HG02938 (cell line): ENCODE results near the gene PPP1R12A.
"Not testable (repeated sequence)": the region's sequence is repeated elsewhere in the genome, so short reads cannot be mapped to it uniquely, and the experiment has no call there.

Source experiments
- ATAC-seq: cut with Tn5 transposase; IDR thresholded peaks from one replicate; pipeline ENCODE4 v1.9.1; 2021; ENCODE audit warnings: mild to moderate bottlenecking, moderate library complexity; ENCODE audit not compliant: unreplicated experiment

PPP1R12A gene

DNA sequence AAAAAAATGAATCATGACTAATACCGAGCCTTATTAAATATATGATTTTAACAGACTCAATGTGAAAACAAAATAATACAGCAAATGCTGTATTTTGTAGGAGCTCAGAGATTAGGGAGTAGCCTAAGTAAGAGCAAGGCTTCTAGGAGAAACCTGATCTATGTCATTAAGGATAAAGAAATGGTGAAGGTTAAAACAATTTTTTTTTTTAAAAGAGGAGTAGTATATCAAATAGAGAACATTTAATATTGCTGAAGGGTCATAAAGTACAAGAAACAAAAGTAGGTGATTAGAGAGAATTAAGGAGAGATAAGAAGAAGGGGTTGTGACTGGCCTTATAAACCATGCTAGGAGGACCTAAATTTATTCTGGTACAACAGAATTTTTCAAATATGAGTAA lies 39.1 kb downstream of the PPP1R12A start:
- no peak for ATAC-seq

DNA sequence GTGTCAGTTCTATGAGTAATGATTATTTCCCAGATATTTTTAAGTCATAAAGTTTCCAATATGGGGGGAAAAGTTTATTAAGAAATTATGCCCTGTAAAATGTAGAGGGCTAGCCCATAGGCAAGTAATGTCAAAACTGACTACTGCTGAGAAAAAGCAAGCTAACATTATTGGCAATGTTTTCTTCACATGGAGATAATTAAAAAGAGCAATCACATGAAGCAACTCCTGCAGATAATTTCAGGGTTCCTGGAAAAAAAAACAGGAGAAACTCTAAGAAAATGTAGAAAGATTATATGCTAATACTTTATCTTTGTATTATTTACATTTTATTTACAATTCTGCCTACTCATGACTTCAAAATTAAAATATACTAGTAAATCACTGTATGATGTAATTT lies 39.8 kb downstream of the PPP1R12A start:
- ATAC-seq = no peak

DNA sequence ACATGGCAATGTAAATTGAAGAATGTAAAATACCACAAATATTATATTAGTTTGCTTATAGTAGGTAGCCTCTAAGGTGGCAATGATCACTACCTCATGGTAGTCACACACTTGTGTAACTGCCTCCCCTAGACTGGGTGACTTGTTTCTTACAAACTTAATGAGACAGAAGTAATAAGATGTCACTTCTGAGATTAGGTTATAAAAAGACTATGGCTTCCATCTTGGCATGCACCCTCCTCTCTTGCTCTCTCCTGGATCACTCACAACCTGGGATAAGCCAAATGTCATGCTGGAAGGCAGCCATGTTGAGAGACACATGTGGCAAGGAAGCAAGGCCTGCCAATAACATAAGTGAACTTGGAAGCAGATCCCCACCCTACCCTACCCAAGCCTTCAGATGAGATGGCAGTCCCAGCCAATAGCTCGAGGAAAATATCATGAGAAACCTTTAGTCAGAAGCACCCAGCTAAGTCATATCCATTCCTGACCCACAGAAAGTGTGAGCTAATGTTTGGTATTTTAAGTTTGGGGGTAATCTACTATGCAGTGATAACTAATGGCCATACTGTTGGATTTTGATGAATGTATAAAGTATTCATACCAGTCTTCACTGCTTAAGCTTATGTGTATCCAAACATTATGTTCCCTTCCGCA lies 43.3 kb downstream of the PPP1R12A start:
- no peak for ATAC-seq

DNA sequence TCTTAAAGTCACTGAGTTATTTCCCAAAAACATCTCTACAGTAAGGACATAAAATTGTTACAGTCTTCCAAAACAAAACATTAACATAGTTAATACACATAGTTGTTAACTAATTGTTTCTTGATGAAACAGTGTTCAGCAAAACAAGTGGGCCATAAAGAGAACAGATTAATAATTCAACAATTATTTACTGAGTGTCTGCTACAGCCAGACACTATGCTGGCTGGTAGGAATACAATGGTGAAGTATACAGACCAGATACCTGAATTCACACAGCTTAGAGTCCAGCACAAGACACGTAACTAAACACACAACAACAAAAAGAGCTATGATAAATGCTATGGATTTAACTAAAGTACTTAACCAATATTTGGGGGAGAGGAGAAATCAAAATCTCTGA lies 47.0 kb downstream of the PPP1R12A start:
- ATAC-seq = no peak

DNA sequence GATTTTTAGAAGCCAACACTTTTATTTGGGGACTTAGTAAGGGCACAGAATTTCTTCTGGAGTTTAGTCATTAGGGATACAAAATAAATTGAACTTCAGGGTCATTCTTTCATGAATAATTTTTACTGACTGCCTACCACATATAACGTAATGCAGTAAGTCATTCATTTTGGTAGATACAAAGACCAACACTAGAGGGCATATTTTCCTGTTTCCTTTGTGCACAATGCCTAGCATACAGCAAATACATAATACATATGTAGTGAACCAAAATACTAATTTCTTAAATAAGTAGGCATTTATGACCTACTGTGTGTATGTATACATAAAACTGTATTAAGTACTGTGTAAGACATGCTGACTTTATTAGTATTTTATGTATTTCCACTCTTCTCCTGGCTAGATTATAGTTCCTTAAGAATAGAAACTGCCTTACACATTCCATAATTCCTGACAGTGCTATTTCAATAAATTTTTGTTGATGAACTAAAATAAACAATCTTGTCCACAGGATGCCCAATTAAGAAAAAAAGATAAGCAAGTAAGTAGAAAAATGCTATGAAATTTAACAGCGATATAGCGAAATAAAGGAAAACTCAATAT lies 47.9 kb downstream of the PPP1R12A start:
- peak; percentile 74 for ATAC-seq

DNA sequence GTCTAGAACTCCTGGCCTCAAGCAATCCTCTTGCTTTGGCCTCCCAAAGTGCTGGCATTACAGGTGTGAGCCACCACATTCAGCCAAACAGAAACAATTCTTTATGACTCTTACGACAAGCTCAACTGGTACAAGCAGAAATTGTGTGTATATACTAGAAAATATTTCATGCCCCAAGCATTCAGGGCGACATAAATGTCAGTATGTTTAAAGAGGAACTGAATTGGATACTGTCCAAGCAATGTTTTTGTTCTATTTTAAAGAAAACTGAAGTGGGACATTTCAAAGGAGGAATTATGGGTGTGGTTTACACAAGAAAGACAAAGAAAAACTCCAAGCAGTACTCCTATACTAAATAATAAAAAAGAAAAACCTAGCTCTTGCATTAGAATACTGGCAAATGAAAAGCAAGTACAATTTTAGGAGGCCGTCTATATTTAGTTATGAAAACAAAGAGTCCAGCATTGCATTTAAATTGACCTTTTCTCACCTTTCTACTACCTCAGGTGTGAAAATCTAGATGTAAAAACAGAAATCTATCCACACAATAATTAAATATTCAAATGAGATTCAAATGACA lies 48.9 kb downstream of the PPP1R12A start:
- ATAC-seq = no peak

DNA sequence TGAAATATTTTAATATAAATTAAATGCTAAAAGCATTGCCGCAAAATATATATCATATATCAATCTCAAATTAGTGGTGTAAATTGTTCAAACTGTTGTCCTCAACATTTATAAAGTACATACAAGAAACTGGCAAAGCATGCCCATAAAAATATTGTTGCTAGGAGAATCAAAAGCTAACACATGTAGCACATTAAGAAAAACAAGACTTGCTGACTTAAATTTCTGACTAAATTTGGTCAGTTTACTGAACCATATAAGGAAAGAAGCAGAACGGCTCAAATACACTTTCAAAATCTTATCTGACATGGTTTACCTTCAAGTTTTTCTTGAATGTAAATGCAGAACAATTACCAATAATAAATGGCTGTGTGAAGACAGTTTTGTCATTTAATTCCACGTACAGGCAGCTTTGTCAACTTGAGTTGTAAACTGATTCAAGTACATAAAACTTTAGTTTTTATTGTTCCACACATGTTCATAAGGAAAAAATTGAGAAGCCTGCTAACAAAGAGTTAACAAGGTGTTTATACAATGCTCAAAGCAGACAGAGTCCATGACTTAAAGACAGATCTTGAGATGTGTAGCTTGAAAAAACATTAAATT lies 50.4 kb downstream of the PPP1R12A start:
- no peak for ATAC-seq

DNA sequence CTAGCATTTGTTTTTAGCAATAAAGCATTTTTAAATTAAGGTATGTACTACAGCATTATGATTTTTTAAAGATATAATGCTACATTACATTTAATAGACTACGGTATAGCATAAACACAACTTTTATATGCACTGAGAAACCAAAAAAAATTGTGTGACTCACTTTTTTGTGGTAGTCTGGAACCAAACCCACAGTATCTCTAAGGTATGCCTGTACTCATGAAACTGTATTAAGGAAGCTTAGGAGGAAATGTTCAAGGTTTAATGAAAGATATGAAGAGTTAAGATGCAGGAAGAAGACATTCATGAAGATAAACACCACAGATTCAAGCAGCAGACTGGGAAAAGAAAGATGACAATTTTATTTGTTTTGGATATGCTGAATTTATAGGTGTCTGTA lies 51.7 kb downstream of the PPP1R12A start:
- ATAC-seq = no peak

DNA sequence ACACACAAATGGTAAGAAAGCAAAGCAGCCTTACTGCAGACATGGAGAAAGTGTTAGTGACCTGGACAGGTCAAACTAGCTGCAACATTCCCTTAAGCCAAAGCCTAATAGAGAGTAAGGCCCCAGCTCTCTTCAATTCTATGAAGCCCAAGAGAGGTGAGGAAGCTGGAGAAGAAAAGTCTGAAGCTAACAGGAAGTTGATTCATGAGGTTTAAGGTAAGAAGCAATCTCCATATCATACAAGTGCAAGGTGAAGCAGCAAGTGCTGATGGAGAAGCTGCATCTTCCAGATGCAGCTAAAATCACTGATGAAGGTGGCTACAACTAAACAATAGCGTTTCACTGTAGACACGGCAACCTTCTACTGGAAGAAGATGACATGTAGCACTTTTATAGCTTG lies 53.5 kb downstream of the PPP1R12A start:
- ATAC-seq = no peak

DNA sequence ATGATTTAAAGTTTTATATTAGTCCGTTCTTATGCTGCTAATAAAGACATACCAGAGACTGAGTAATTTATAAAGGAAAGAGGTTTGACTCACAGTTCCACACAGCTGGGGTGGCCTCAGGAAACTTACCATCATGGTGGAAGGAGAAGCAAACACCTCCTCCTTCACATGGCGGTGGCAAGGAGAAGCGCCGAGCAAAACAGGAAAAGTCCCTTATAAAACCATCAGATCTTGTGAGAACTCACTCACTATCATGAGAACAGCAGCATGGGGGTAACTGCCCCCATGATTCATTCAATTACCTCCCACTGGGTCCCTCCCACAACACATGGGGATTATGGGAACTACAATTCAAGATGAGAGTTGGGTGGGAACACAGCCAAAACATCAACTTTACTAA lies 56.4 kb downstream of the PPP1R12A start:
- not testable (repeated sequence) for ATAC-seq

DNA sequence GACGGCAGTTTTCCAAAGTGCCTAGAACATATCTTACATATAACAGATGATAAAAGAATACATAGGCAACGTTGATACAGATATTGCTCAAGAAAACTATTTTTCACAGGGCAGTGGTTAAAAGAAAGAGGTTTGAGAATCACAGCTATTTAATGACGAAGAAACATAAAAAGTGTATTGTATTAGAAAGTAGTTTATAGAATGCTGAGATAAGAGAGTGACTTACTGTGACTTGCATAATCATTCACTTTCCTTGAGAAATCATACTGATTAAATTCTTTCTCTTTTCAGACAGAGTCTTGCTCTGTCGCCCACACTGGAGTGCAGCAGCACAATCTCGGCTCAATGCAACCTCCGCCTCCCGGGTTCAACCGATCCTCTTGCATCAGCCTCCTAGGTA lies 57.7 kb downstream of the PPP1R12A start:
- ATAC-seq = no peak

DNA sequence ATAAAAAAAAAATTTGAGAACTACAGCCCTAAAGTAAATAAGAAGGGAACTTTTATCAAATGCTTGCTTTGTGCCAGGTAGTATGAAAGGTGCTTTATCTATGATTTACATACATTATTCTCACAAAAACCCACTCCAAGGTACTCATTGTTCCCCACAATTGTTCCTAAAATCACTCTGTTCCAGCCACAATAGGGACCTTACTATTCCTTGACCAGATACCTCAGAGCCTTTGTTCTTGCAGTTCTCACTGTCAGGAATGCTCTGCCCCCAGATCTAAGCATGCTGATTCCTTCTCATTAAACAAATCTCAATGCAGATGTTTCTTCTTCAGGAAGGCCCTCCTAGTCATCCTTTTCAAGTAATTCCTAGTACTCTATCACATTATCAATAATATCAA lies 60.2 kb downstream of the PPP1R12A start:
- ATAC-seq = no peak

DNA sequence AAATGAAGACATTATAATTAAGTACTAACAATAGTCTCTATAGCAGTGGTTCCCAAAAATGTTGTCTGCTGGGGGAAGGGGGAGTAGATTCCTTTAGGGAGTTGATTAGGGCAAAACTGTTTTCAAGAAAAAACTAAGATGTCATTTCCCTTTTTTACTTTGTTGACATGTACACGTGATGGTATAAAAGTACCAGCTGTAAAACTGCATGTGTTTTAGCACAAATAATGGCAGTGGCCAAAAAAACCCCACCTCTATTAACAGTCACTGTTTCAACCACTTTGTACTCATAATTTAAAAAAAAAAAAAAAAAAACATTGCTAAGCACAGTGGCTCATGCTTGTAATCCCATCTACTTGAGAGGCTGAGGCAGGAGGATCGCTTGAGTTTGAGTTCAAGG lies 61.7 kb downstream of the PPP1R12A start:
- peak; percentile 74 for ATAC-seq

DNA sequence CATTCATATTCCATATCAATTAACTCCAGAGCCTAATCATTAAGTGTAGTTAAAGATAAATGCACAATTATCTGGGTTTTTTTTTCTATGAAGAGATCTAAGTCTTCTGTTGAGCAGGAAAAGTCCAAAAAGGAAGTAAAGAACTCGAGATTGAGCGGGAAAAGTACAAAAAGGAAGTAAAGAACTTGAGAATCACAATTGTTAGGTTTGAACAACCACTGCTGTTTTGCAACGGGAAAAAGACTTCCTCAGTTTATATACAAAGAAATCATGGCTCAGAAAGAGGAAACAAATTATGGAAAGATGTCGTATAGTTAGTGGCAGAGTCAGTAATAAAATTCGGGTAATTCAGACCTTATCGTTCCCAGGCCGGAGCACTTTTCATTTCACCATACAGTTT lies 63.3 kb downstream of the PPP1R12A start:
- ATAC-seq = no peak

DNA sequence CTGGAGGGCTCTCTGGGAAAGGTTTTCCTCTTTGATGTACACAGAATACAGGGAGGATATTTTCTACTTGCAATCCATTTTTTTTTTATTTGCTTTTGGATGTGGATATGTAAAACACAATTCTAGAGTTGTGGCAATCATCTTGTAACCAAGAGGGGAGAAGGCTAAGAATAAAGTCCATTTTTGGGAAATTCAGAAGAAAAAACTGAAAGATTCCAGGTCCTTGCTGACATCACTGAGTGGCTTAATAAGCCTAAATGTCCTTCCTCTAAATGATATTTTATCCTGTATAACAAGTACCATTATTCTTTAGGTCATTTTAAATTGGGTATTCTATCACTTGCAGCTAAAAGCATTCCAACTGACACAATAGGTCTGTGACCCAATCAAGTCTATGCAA lies 64.0 kb downstream of the PPP1R12A start:
- no peak for ATAC-seq

DNA sequence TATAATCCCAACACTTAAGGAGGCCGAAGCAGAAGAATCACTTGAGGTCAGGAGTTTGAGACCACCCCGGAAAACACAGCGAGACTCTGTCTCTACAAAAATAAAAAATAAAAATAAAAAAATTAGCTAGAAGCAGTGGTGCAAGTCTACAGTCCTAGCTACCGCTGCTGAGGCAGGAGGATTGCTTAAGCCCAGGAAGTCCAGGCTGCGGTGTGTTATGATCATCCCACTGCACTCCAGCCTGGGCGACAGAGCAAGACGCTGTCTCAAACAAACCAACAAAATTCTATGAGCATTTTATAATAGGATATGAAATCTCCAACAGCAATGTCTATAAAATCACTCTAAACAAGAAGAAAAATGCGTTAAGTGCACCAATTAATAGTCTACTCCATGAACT lies 75.3 kb downstream of the PPP1R12A start:
- no peak for ATAC-seq

DNA sequence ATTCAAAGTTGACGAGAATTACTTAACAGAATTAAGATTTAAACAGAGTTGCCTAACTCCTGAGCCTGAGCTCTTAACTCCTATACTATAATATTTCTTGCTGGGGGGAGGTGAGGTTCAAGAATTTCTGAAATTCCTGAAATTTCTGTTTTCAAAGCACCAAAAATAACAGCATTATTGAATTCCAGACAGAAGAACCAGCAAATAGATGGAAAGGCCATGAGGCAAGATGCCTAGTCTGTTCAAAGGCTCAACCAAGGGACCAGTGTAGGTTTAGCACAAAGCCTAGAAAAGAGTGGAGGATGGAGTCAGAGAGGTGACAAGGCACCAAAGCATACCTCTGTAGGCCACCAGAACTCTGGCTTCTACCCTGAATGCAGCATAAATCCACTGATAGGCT lies 76.4 kb downstream of the PPP1R12A start:
- no peak for ATAC-seq

DNA sequence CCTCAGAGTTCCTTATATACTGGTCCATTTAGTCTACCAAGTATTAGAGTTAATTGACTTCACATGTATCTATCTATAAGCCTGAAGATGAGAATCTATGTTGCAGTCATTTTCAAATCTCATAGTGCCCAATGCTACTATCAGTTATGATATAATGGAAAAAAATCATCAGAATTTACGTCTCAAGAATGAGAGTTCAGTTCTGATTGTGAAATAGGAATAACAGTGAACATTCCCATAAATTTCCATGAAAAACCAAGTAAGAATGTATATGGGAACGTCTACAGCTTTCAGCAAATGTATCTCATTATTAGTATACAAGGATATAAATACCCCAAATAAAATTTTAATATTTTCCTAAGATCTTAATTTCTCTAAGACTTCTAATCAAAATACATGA lies 77.2 kb downstream of the PPP1R12A start:
- no peak for ATAC-seq

DNA sequence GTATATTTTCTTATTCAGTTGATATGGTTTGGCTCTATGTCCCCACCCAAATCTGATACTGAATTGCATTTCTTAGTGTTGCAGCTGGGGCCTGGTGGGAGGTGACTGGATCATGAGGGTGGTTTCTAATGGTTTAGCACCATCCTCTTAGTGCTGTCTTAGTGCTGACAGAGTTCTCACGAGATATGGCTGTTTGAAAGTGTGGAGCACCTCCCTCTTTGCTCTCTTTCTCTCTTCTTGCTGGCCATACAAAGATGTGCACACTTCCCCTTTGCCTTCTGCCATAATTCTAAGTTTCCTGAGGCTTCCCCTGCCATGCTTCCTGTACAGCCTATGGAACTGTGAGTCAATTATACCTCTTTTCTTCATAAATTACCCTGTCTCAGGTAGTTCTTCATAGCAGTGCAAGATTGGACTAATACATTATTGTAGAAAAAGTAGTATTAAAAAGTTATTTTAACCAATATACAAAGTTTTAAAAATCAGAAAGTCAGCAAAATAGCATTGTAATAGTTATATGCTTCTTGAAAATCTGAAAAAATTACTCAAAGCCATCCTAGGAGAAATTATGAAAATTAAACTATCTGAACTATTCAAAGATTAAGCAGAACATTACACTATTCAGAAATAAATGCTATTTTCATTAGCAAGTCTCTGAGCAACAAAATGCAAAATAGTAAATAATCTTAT lies 84.1 kb downstream of the PPP1R12A start:
- no peak for ATAC-seq

DNA sequence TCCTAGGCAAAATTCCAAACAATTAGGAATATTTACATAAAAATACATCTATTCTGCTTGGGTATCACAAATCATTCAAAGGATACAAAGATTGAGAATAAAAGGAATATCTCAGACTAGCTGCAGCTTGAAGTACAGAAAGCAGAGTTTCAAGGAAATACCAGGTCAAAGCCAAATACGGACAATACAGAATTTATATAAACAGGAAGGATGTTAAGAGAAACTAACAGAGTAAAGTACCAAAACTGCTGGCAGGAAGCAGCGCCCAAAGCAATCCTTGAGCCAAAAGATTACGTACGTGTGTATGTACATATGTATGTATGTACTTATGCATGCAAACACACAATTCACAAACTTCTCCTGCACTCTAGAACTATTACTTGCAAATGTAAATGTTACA lies 86.6 kb downstream of the PPP1R12A start:
- ATAC-seq = no peak

DNA sequence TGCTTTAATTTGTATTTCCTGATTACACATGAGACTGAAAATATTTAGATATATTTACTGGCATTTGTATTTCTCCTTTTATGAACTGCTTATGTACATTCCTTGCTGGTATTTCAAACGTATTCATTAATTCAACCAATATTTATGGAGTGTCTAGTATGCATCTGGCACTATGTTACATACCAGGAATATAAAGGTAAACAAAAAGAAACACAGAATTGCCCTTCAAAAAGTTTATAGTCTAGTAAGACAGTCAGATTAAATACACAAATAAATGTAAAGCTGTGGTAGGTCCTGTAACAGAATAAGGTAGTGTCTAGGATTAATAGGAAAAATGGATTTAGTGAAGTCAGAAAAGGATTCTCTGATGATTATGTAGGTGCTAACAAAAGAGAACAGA lies 87.5 kb downstream of the PPP1R12A start:
- no peak for ATAC-seq

DNA sequence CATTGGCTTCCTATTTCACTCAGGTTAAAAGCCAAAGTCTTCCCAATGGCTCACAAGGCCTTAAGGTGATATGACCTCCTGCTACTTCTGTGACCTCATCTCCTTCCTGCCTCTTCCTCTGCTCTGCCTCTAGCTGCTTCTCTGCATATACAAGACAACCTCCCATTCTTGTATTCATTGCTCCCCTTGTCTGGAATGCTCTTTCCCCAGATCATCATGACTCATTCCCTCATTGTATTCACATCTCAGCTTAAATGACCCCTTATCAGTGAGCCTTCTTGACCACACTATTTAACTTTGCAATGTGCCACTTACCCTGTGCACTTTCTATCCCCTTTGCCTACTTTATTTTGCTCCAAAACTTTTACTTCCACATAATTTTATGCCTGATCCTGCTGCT lies 90.2 kb downstream of the PPP1R12A start:
- ATAC-seq = no peak
